ENCODE measurements around the gene PFKFB4.
"Not testable (repeated sequence)": the region's sequence is repeated elsewhere in the genome, so short reads cannot be mapped to it uniquely, and the experiment has no call there.

PFKFB4 gene

DNA sequence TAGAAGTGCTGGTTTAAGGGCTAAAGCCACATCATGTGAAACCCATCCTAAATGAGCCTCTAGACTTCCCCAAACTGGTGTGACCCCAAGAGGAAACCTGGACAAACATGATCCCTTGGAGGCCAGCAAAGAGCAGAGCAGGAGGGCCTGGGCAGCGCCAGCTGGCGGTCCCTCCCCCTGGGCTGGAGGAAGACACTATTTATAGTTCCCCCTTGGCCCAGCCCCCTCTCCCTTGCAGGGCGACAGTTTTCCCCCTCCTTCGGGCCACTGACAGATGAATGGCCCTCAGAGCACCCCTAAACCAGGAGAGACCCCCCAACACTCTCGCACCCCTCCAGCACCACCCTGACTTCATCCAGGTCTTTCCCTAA is 4.0 kb upstream of the PFKFB4 start:
- DNase-seq (ENCODE audit: low read depth in 2 of 2), result no peak

DNA sequence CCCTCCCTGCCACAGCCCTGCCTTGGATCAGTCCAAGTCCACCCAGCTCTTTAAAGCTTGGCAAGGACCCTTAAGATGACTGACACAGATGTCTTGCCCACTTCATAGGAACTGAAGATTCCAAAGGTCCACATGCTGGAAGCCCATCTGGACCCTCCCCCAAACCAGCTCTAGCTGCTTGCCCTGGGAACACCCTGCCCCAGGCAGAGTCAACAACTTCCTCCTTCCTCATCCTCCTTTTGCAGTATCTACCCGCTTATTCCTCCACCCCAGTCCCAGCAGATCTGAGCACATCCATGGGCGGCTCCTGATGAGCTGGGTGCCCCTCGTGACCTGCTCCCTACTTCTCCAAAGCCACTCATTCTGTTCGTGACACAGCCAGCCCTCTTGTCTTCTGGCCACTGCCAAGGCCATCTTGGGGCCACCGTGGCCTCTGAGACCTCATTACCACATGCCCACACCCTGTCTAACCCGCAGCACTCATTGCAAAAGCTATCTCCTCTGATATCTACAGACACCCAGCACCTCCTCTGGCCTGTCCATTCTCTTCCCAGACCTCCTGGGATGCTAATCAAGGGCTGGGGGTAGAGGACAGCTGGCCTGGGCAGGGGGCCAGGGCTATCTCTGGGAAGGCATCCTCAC is 2.0 kb upstream of the PFKFB4 start:
- DNase-seq (ENCODE audit: low read depth in 2 of 2), result no peak

DNA sequence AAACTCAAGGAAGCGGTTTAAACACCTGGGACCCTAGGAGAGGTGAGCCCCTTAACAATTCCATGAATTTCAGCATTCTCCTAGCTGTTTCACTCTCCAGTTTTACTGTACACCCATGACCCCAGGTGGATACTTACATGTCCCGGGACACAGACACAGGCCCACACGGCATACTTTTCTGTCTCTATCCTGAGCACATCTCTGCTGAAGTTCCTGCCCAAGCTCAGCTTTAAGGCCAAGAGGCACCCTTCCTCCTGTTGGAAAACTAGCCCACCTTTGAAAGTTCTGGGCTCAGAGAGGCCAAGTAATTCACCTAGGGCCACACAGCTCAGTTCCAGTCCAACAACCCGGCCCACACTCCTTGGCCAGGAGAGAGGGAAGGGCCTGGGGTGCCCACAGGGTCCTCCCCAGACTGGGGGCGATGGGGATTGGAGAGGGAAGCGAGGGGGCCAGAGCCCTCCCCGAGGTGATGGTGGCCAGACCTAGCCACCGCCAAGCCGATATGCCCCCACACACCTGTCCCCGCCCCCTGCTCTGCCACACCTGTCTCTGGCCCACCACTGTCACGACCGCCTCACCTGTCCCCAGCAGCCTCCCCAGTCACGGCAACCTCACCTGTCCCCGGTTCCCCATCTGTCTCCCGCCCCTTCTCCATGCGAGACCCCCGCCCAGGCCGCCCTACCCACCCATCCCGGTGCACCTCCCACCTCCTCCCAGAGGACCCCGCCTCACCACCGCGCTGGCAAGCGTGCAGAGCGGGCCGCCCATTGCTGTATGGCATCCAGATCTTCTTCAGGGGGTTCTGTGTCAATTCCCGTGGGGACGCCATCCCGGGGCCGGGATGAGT is 431 bp downstream of the PFKFB4 start:
- DNase-seq (ENCODE audit: low read depth in 2 of 2), result no peak

DNA sequence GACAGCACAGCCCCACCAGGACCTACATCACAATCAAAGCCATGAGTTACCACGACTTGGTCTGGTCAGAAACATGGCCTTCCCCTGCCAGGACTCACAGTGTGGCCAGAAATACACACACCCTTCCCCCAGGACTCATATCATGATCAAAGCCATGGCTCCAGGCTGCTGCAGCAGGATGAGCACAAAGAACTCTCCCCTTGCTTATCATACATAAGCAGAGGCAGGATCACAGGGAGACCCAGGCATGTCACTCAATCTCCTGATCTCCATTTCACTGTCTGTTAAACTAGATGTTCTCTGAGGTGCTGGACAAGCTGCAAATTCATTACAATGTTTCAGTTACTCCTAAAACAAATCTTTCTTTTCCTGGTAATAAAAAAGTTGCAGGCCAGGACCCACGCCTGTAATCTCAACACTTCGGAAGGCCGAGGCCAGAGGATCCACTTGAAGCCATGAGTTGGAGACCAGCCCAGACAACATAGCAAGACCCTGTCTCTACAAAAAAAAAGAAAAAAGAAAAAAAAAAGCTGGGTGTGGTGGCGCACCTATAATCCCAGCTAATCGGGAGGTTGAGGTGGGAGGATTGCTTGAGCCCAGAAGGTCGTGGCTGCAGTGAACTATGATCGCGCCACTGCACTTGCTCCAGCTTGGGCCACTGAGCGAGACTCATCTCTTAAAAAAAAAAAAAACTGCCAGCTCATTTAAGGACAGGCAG is 1.2 kb downstream of the PFKFB4 start:
- DNase-seq (ENCODE audit: low read depth in 2 of 2), result no peak

DNA sequence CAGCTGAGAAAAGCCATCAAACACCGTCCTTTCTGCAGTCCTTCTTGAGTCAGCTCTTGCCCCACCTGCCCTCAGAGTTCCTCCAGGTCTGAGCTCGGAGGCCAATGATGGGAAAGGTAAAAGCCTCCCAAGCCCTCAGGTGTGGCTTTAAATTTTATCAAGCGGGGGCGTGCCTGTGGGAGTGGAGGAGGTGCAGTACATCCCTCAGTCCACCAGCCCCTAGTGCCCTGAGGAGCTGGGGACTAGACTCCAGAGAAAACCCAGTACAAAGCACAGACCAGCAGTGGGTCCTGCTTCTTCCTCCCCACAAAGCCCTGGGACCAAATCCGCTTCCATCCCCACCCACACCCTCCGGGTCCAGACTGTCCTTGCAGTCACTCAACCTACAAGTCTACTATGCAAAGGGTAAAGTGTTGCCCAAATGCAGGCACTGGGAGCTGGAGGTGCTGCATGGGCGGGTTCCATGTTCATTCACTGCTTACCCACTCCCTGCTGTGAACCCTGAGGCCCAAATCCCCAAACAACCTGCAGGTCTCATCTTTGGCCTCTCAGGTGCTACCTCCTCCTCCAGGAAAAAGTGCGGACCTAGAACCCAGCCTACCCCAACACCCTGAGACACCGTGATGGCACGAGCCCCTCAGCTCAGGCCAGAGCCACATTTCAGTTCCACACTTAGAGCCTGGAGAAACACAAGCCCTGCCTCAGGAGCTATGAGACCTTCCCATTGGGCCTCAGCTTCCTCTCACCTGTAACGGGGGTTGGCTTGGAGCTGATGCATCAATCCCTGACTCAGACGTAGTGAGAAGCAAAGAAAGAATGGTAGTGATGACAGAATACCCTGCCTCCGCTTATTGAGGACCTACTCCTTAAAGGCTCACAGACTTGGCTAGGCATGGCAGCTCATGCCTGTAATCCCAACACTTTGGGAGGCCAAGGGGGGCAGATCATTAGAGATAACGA is 2.4 kb downstream of the PFKFB4 start:
- DNase-seq (ENCODE audit: low read depth in 2 of 2), result no peak

DNA sequence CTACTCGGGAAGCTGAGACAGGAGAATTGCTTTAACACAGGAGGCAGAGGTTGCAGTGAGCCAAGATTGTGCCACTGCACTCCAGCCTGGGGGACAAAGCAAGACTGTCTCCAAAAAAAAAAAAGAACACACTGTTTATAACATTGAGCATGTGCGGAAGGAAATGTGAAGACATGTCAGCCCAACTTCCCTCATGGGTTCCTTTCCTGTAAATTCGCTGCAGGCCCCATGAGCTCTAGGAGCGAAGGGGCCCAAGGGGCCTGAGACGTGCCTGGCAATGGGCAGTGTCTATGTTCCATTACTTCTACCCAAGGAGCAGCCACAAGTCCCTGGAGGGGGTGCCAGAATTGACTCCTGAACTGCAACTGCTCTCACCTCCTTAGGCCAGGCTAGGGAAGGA is 3.2 kb downstream of the PFKFB4 start:
- DNase-seq (ENCODE audit: low read depth in 2 of 2), result no peak

DNA sequence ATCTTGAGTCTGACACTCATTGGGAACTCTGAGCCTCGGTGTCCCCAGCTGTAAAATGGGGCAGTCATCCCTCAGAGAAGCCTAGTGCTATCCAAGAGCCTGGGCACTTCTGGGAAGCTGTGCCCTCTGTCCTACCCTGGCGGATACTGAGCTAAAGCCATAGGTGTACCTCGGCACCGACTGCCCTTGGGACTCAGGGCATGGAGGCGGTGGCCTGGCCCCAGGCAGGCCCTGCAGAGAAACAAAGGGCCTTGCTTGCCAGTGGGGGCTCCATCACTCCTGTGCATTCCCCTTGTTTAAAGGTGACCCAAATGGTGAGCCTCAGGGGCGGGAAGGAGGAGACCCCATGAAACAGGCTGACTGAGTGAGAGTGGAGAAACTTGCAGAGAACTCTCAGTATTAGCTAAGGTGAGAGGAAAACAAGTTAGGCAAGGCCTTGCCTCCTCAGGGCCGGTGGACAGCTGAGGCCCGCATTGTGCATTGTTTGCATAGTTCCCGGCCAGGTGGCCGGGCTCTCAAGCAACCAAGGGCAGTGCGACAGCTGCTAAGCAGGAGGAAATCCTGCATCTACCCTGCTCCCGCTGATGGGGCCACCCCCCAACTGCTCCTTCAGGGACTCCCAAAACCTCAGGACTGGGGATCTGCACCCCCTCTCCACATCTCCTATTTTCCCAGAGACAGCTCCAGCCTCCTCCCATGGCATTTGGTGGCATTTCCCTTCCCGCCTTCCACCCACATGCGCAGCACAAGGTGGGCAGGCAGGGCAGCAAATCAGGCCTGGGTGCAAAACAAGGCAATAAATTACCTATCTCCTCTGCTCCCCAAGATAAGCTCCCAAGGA is 4.3 kb downstream of the PFKFB4 start:
- DNase-seq (ENCODE audit: low read depth in 2 of 2), result no peak

DNA sequence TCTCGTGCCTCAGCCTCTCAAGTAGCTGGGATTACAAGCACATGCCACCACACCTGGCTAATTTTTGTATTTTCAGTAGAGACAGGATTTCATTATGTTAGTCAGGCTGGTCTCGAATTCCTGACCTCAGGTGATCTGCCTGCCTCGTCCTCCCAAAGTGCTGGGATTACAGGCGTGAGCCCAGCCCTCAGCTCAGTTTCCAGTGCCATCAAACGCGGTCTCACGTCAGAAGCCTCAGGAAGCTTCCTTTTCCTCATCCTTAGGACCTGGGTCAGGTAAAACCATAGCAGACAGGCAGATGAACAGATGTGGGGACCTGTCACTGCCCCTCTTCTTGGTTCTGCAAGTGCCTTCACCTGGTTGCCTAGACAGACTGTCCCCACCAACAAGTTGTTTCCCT is 5.0 kb downstream of the PFKFB4 start:
- DNase-seq (ENCODE audit: low read depth in 2 of 2), result not testable (repeated sequence)

DNA sequence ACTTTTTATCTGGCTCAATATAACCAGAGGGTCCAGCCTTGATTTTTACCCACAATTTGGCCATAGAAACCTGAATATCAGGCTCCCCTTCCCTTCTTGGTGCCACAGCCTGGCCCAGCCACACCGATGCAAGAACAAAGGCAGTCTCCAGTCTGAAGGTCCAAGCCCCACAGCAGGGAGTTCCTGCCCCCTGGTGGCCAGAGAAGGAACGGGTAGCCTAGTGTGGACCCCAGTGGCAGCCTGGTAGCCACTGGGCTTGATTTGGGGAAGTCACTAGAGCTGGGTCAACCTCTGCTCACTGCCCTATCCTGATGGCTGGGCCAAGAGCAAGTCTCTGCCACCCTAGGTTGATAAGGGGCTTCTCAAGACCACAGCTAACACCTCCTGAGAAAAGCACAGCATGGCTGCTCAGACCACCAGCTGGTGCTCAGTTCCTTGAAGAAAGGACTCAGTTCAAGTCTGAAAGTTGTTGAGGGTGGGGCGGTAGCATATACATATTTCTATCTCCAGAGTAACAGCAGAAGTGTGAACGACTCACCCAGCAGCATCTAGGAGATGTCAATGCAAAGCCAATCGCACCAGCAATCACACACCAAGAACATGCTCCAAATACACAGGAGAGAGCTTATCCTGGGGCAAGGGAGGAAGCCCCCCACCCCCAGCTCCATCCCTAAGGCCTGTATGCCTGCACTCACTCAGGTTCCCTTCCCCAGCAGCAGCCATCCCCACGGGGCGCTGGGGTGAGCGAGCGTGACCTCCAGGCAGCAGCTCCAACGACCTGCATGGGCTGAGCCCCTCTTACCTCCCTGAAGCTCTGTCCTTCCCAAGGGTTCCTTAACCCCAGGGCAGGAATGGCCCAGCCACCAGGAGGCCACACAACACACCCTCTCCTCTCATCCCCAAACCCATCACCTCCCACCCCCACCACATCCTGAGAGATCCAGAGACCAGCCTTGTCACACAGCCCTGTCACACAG is 7.6 kb downstream of the PFKFB4 start:
- peak; percentile 76 to 77 for DNase-seq (ENCODE audit: low read depth in 2 of 2)

DNA sequence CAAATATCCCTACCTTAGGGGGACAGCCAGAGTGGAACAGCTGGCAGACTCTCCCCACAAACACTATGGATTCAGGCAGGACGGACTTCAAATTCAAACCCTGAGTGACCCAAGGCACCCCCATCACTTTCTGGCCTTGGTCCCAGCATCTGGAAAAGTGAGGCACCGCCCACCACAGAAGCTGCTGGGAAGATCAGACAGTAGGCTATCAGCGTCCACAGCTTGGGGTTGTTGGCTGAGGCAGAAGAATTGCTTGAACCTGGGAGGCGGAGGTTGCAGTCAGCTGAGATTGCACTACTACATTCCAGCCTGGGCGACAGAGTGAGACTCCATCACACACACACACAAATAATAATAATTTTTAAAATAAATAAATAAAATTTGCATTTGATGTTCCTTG is 8.5 kb downstream of the PFKFB4 start:
- no peak for DNase-seq (ENCODE audit: low read depth in 2 of 2)

DNA sequence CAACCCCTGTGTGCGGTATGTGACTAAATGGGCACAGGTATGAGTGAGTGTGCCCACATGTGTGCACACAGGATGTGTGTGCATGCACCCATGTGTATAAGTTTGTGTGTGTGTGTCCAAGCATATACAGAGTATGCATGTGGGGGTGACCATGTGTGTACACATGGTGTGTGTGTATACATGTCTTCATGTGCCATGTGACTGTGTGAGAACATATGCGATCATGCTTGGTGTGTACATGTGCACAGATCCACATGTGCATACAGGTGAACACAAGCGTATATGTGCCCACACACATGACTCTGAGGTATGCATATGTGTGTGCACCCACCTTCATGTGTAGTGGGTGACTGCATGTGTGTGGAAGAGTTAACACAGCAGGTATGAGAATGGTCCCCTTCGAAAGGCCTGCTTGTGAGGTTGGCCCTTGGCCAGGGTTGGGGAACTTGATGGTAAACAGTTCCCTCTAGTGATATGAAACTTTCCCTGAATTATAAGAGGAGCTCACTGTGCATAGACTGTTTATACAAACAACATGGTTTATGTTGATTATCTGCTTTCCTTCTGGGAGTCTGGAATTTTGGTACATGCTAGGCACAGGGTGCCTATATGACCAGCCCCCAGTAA is 10.3 kb downstream of the PFKFB4 start:
- no peak for DNase-seq (ENCODE audit: low read depth in 2 of 2)

DNA sequence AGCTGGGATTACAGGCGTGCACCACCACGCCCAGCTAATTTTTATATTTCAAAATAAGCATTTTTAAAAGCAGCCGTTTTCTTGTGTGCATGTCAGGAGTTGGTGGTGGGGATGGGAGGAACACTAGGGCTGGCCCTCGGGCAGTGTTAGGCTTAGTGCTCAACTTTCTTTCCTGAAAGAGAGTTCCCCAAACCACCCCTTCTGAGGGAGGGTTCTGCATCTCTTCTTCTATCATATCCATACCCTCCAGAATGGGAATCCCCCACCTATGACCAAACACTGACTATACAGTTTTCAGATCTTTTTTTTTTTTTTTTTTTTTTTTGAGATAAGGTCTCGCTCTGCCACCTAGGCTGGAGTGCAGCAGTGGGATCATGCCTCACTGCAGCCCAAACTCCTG is 12.5 kb downstream of the PFKFB4 start:
- DNase-seq (ENCODE audit: low read depth in 2 of 2), result no peak

DNA sequence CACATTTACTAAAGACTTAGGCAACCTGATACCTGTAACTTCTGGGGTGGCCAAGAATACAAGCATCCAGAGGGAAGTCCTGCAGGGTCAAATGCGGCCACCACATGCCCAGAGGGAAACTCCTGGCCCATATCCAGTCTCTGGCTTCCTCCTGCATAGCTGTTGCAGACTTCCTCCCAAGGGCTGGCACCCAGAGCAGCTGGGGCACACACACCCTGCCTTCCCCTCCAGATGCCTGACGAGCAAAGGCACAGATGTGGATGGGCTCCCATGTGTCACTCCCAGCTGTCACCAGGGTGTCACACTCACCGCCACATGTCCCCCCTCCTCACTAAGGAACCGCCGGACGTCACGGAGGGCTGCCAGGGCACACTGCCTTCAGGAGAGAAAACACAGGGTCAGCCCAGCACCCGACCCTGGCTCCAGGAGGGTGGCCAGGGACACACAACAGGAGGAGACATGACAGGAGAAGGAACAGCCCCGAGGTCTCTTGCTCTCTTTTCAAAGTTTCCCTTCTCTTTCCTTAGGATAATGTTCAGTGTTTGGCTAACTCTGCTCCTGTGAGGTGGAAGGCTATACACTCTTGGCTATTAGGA is 13.2 kb downstream of the PFKFB4 start:
- no peak for DNase-seq (ENCODE audit: low read depth in 2 of 2)

DNA sequence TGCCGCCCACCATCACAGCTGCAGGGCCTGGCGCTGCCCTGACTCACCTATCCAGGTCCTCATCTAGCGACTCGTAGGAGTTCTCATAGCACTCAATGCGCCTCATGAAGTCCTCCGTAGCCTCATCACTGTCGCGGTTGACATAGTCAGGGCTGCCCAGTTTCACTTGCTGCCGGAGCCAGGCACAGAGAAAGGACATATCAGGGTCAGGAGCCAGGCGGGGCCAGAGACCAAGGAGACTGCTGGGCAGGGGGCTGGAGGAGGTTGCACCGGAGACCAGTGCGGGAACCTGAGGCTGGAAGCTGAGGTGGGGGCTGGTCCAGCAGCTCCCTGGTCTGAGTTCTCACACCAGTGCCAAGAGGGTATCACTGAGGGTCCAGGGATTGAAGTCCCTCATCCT is 18.2 kb downstream of the PFKFB4 start:
- no peak for DNase-seq (ENCODE audit: low read depth in 2 of 2)

DNA sequence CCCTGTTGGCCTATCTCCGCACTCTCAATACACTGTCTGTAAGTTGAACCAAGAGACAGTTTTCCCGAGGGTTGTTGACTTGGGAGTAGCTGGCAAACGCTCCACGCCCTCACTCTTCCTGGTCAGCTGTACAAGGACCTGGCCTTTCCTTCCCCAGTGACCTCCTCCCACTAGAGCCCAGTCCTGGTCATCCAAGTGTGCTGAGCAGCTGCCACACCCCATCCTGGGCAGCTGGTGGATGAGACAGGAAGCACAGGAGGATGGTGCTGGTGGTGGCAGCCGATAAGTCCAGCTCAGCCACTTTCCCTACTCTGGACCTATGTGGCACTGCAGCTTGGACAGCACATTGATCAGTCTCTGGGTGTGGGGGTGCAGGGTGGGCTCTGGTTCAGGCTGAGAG is 19.8 kb downstream of the PFKFB4 start:
- DNase-seq (ENCODE audit: low read depth in 2 of 2), result no peak

DNA sequence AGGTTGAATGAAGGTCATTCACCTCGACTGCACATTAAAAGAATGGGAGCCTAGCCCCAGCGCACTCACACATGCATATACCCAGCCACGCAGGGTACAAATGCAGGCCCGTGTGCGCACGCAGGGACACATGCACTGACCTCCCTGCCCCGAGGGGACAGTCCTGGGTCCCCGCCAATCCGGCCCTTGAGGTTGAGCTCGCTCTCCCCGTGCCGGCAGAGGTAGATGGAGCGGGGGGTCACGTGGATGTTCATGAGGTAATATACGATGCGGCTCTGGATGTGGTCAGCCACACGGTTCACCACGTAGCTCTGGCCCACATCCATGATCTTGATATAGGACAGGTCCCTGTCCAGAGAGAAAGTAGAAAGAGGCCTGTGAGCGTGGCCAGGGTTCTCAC is 20.5 kb downstream of the PFKFB4 start:
- DNase-seq (ENCODE audit: low read depth in 2 of 2), result no peak

DNA sequence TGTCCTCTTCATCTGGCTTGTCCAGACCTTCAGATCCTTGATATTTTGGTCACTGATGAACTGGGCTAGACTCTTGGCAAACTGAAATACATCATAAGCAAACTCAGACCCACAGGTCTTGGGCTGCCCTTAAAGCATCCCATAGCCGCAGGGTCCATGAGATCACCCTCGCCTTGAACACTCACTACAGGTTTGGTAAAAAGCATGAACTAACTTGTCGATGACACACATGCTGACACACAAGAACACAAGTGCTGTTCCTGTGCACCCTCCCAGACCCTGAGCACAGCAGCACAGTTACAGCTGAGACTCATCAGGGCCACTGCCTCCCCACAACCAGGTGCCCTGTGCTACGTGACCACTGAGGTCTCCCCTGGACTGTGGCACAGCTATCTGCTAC is 21.0 kb downstream of the PFKFB4 start:
- no peak for DNase-seq (ENCODE audit: low read depth in 2 of 2)

DNA sequence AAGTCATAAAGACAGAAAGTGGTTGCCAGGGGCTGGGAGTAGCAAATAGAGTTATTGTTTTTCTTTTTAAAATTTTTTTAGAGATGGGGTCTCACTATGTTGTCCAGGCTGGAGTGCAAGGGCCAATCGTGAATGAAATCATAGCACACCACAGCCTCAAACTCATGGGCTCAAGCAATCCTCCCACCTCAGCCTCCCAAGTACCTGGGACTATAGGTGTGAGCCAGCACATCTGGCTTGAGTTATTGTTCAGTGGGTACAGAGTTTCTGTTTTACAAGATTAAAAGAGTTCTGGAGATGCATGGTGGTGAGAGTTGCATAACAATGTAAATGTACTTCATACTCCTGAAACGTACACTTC is 23.6 kb downstream of the PFKFB4 start:
- no peak for DNase-seq (ENCODE audit: low read depth in 2 of 2)
